ENCODE measurements around the gene UMPS. TPM values are rescaled to one million over a fixed set of nuclear protein-coding genes. Genes with fewer than 3 reads are reported as not detected.
A peak's percentile ranks its signal among the peaks of the same experiment; 100 is the strongest.
"Not testable (repeated sequence)": the region's sequence is repeated elsewhere in the genome, so short reads cannot be mapped to it uniquely, and the experiment has no call there.

The UMPS gene
- total and polyA plus RNA-seq, 2 experiments from 2014 or later = 29.8 to 38.7 TPM

DNA sequence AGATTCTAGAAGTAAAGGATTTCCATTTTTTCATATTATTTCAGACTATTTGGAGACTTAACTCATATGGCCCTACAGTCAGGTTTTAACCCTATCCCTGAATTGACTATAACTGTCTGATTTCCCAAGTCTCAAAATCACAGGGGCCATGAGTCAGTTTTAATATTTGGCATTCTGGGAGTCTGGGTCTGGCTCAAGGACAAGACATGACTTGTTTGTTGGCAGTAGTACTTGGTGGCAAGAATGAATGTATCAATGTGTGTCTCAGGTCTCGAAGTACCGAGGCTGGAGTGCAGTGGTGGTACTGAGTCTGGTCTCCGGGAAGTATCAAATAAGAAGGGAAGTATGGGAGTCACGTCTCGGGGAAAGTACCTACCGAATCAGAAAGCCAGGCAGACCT, 10.8 kb downstream of the UMPS start:
- 0 out of 2 replicates have a peak overlapping the region, but pooled peaks have one; percentile 3 for H3K27ac ChIP-seq
- H3K79me2 ChIP-seq (ENCODE audit: insufficient read depth) = peaks cover 32% of the 10 kb centered on the region
- no peak overlapping the region for H3K4me3 ChIP-seq
- no peaks in the 10 kb centered on the region for H3F3A ChIP-seq (ENCODE audit: insufficient read depth)
- no peak overlapping the region for H2AFZ ChIP-seq
- TF ChIP-seq EZH2 (IDR thresholded peaks at IDR 0.05; ENCODE audit: insufficient read depth, poor library complexity, severe bottlenecking) (no peak), EZH2phosphoT487 (IDR thresholded peaks at IDR 0.05; ENCODE audit: insufficient read depth, low read depth) (no peak)
- 0 out of 2 replicates have a peak, but pooled peaks cover 5% of the 10 kb centered on the region for H3K4me1 ChIP-seq (ENCODE audit: insufficient read depth)
- H3K9ac ChIP-seq = no peak overlapping the region
- DNase-seq = peak; percentile 69
- peaks cover 33% of the 10 kb centered on the region for H3K36me3 ChIP-seq (ENCODE audit: low read depth)
- H4K20me1 ChIP-seq (ENCODE audit: insufficient read depth) = no peaks in the 10 kb centered on the region
- no peaks in the 10 kb centered on the region for H3K9me2 ChIP-seq (ENCODE audit: insufficient read depth)
- no peaks in the 10 kb centered on the region for H3K9me3 ChIP-seq (ENCODE audit: low read depth)
- in situ Hi-C loops (cut with MboI) = no loop called here
- 77 to 82% methylated on average over 6 of the region's 6 CpGs for WGBS, 2 experiments (ENCODE audit: low coverage in 1 of 2, low lambda C conversion rate in 2 of 2, missing lambda C conversion rate in 2 of 2)
- H3K27me3 ChIP-seq (replicated peaks; ENCODE audit: insufficient read depth) = no peaks in the 10 kb centered on the region
- H3K4me2 ChIP-seq (ENCODE audit: unreplicated experiment) = no peak overlapping the region

DNA sequence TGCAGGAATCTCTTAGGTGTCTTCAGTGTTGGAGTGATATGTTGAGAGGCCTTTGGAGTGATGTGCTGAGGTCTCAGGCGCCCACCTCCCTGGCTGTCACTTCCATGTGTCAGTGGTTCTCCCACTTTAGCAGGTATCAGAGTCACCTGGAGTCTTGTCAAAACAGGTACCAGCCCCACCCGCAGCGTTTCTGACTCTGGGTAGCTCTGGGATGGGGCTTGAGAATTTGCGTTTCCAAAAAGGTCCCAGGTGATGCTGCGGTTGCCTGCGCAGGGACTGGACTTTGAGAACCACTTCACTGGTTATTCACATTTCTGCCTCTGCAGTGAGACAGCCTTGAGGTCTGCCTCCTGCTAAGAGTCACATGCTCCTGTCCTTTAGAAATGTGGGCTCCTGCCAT, 15.5 kb downstream of the UMPS start:
- H2AFZ ChIP-seq = no peak overlapping the region
- no peak overlapping the region for H3K9ac ChIP-seq
- H3K27me3 ChIP-seq (replicated peaks; ENCODE audit: insufficient read depth) = no peaks in the 10 kb centered on the region
- no peaks in the 10 kb centered on the region for H4K20me1 ChIP-seq (ENCODE audit: insufficient read depth)
- no peak overlapping the region for H3K27ac ChIP-seq
- H3K4me1 ChIP-seq (ENCODE audit: insufficient read depth) = 0 out of 2 replicates have a peak, but pooled peaks cover 2% of the 10 kb centered on the region
- TF ChIP-seq EZH2 (IDR thresholded peaks at IDR 0.05; ENCODE audit: insufficient read depth, poor library complexity, severe bottlenecking) (no peak), EZH2phosphoT487 (IDR thresholded peaks at IDR 0.05; ENCODE audit: insufficient read depth, low read depth) (no peak)
- no peaks in the 10 kb centered on the region for H3K9me2 ChIP-seq (ENCODE audit: insufficient read depth)
- H3K9me3 ChIP-seq (ENCODE audit: low read depth) = no peaks in the 10 kb centered on the region
- H3K36me3 ChIP-seq (ENCODE audit: low read depth) = peaks cover 17% of the 10 kb centered on the region
- 0 out of 2 replicates have a peak, but pooled peaks cover 4% of the 10 kb centered on the region for H3K79me2 ChIP-seq (ENCODE audit: insufficient read depth)
- H3K4me2 ChIP-seq (ENCODE audit: unreplicated experiment) = no peak overlapping the region
- 88 to 94% methylated on average over 6 of the region's 6 CpGs for WGBS, 2 experiments (ENCODE audit: low coverage in 1 of 2, low lambda C conversion rate in 2 of 2, missing lambda C conversion rate in 2 of 2)
- no peaks in the 10 kb centered on the region for H3F3A ChIP-seq (ENCODE audit: insufficient read depth)
- H3K4me3 ChIP-seq = no peak overlapping the region
- in situ Hi-C loops (cut with MboI) = no loop called here
- DNase-seq = no peak

GRCh38 chr3:124747111-124747981, 17.1 kb downstream of the UMPS start:
- WGBS, 2 experiments (ENCODE audit: low coverage in 1 of 2, low lambda C conversion rate in 2 of 2, missing lambda C conversion rate in 2 of 2) = 82 to 84% methylated on average over 14 of the region's 14 CpGs

DNA sequence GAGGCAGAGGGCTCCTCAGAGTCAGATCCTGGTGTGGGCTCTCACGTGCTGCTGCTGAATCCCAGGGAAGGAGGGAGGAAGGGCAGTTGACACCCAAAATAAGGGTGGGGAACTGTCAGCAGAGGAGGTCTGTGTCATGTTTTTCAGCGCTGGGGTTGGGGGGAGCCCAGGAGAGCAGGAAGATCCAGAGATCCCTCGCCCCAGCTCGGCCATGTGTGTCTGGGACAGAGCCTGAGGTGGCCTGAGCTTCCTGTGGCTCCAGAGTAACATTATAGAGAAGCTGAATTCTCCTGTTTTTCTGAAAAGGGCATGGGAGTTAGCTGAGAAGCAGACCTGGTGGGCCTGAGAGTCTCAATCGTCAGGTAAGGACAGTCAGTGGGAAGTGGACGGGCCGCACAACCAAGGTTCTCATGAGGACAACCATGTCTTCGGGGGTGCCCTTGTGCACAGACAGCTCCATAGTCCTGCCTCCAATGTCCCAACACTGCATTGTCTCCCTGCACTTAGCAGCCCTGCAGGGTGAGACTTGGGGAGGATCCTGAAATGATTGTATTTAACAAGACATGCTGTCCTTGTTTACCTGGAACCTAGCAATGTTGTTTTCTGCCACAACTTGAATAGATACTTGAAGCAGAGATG, 18.4 kb downstream of the UMPS start:
- Histone ChIP-seq H3K9me3 (ENCODE audit: low read depth) (no peaks in the 10 kb centered on the region), H4K20me1 (ENCODE audit: insufficient read depth) (no peaks in the 10 kb centered on the region), H3K27me3 (replicated peaks; ENCODE audit: insufficient read depth) (no peaks in the 10 kb centered on the region), H3K27ac (no peak overlapping the region), H3K4me1 (ENCODE audit: insufficient read depth) (no peaks in the 10 kb centered on the region), H3K9me2 (ENCODE audit: insufficient read depth) (no peaks in the 10 kb centered on the region), H3K36me3 (ENCODE audit: low read depth) (no peaks in the 10 kb centered on the region), H3K4me2 (ENCODE audit: unreplicated experiment) (no peak overlapping the region), H3K79me2 (ENCODE audit: insufficient read depth) (no peaks in the 10 kb centered on the region), H3K4me3 (no peak overlapping the region), H2AFZ (no peak overlapping the region), H3K9ac (no peak overlapping the region), H3F3A (ENCODE audit: insufficient read depth) (no peaks in the 10 kb centered on the region)
- TF ChIP-seq EZH2 (IDR thresholded peaks at IDR 0.05; ENCODE audit: insufficient read depth, poor library complexity, severe bottlenecking) (no peak), EZH2phosphoT487 (IDR thresholded peaks at IDR 0.05; ENCODE audit: insufficient read depth, low read depth) (no peak)
- WGBS, 2 experiments (ENCODE audit: low coverage in 1 of 2, low lambda C conversion rate in 2 of 2, missing lambda C conversion rate in 2 of 2) = 60 to 63% methylated on average over 8 of the region's 8 CpGs
- in situ Hi-C loops (cut with MboI) = no loop called here
- no peak for DNase-seq

More at GRCh38 chr3:124747111-124747981, 17.1 kb downstream of the UMPS start:
- Histone ChIP-seq H3K4me1 (ENCODE audit: insufficient read depth) (no peaks in the 10 kb centered on the region), H2AFZ (no peak overlapping the region), H3K4me2 (ENCODE audit: unreplicated experiment) (no peak overlapping the region), H3K79me2 (ENCODE audit: insufficient read depth) (0 out of 2 replicates have a peak, but pooled peaks cover 3% of the 10 kb centered on the region), H3F3A (ENCODE audit: insufficient read depth) (no peaks in the 10 kb centered on the region), H3K9ac (no peak overlapping the region), H3K4me3 (no peak overlapping the region), H3K27me3 (replicated peaks; ENCODE audit: insufficient read depth) (no peaks in the 10 kb centered on the region), H4K20me1 (ENCODE audit: insufficient read depth) (no peaks in the 10 kb centered on the region), H3K9me2 (ENCODE audit: insufficient read depth) (no peaks in the 10 kb centered on the region), H3K36me3 (ENCODE audit: low read depth) (peaks cover 7% of the 10 kb centered on the region), H3K27ac (no peak overlapping the region), H3K9me3 (ENCODE audit: low read depth) (no peaks in the 10 kb centered on the region)
- in situ Hi-C loops (cut with MboI) = no loop called here
- no peak for DNase-seq
- no peak for TF ChIP-seq EZH2phosphoT487 (IDR thresholded peaks at IDR 0.05; ENCODE audit: insufficient read depth, low read depth)
- no peak for TF ChIP-seq EZH2 (IDR thresholded peaks at IDR 0.05; ENCODE audit: insufficient read depth, poor library complexity, severe bottlenecking)

- H2AFZ ChIP-seq; in situ Hi-C loops (cut with MboI); H3F3A ChIP-seq (ENCODE audit: insufficient read depth); H3K9me2 ChIP-seq (ENCODE audit: insufficient read depth); H3K4me2 ChIP-seq (ENCODE audit: unreplicated experiment); H3K4me3 ChIP-seq; H3K9me3 ChIP-seq (ENCODE audit: low read depth); DNase-seq; H3K27ac ChIP-seq; H3K36me3 ChIP-seq (ENCODE audit: low read depth); H4K20me1 ChIP-seq (ENCODE audit: insufficient read depth); H3K4me1 ChIP-seq (ENCODE audit: insufficient read depth); H3K9ac ChIP-seq; H3K79me2 ChIP-seq (ENCODE audit: insufficient read depth); H3K27me3 ChIP-seq (replicated peaks; ENCODE audit: insufficient read depth): not testable (repeated sequence)
- WGBS, 2 experiments (ENCODE audit: low coverage in 1 of 2, low lambda C conversion rate in 2 of 2, missing lambda C conversion rate in 2 of 2) = 71 to 75% methylated on average over 3 to 10 of the region's 27 CpGs
Measured at GRCh38 chr3:124749877-124750276, 19.6 kb downstream of the UMPS start.

All from GM23248 (cell line).